Ishikawa (cell line): Measurements from ENCODE around the gene NUCB1.

Source experiments
- CEBPB ChIP-seq: IDR thresholded peaks from 2 replicates; pipeline ENCODE4 v1.6.1; 2012
- CREB1 ChIP-seq: IDR thresholded peaks from 2 replicates; pipeline ENCODE4 v1.6.1; 2012; ENCODE audit warnings: low read depth
- EGR1 ChIP-seq: IDR thresholded peaks from 2 replicates; pipeline ENCODE4 v1.6.1; 2012
- EP300 ChIP-seq: IDR thresholded peaks from 2 replicates; pipeline ENCODE4 v1.6.1; 2012; ENCODE audit warnings: borderline replicate concordance
- FOXM1 ChIP-seq: IDR thresholded peaks from 2 replicates; pipeline ENCODE4 v1.6.1; 2012; ENCODE audit warnings: low read depth, borderline replicate concordance
- NFIC ChIP-seq: IDR thresholded peaks from 2 replicates; pipeline ENCODE4 v1.6.1; 2012
- TAF1 ChIP-seq: IDR thresholded peaks from 2 replicates; pipeline ENCODE4 v1.6.1; 2012; ENCODE audit warnings: low read depth, mild to moderate bottlenecking
- TCF12 ChIP-seq: IDR thresholded peaks from 2 replicates; pipeline ENCODE4 v1.6.1; 2012; ENCODE audit warnings: low read depth
- TEAD4 ChIP-seq: IDR thresholded peaks from 2 replicates; pipeline ENCODE4 v1.6.1; 2012
- YY1 ChIP-seq: IDR thresholded peaks from 2 replicates; pipeline ENCODE4 v1.6.1; 2012; ENCODE audit warnings: low read depth
- ZBTB7A ChIP-seq: IDR thresholded peaks from 2 replicates; pipeline ENCODE4 v1.6.1; 2012; ENCODE audit warnings: low read depth
- TF ChIP-seq, protein P1 (sequence below): IDR thresholded peaks from 2 replicates; pipeline ENCODE4 v1.6.1; 2012
- TF ChIP-seq, protein P2 (sequence below): IDR thresholded peaks from 2 replicates; pipeline ENCODE4 v1.6.1; 2012; ENCODE audit warnings: low read depth, mild to moderate bottlenecking
- TF ChIP-seq, protein P3 (sequence below): IDR thresholded peaks from 2 replicates; pipeline ENCODE4 v1.6.1; 2012

Gene NUCB1

DNA sequence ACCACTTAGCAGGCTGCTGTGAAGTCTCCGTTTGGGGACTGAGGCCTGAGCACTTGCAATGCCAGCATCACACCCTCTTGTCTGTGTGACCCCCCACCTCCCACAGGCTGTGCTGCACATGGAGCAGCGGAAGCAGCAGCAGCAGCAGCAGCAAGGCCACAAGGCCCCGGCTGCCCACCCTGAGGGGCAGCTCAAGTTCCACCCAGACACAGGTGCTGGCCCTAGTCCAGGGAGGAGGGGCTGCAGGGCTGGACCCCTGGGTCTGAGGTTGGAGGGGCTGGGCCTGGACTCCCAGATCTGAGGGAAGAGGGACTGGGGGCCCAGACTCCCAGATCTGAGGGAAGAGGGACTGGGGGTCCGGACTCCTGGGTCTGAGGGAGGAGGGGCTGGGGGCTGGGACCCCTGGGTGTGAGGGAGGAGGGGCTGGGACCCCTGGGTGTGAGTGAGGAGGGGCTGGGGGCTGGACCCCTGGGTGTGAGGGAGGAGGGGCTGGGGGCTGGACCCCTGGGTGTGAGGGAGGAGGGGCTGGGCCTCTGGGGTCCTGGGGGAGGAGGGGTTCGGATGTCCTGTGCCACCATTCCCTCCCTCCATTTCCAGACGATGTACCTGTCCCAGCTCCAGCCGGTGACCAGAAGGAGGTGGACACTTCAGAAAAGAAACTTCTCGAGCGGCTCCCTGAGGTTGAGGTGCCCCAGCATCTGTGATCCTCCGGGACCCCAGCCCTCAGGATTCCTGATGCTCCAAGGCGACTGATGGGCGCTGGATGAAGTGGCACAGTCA, 21.8 kb downstream of the NUCB1 start:
- TF ChIP-seq NFIC: no peak
- TF ChIP-seq TEAD4: no peak
- TF ChIP-seq TCF12: no peak
- TF ChIP-seq, protein P1, sequence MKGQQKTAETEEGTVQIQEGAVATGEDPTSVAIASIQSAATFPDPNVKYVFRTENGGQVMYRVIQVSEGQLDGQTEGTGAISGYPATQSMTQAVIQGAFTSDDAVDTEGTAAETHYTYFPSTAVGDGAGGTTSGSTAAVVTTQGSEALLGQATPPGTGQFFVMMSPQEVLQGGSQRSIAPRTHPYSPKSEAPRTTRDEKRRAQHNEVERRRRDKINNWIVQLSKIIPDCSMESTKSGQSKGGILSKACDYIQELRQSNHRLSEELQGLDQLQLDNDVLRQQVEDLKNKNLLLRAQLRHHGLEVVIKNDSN: no peak
- no peak for TF ChIP-seq FOXM1
- no peak for TF ChIP-seq EP300
- TF ChIP-seq, protein P2, sequence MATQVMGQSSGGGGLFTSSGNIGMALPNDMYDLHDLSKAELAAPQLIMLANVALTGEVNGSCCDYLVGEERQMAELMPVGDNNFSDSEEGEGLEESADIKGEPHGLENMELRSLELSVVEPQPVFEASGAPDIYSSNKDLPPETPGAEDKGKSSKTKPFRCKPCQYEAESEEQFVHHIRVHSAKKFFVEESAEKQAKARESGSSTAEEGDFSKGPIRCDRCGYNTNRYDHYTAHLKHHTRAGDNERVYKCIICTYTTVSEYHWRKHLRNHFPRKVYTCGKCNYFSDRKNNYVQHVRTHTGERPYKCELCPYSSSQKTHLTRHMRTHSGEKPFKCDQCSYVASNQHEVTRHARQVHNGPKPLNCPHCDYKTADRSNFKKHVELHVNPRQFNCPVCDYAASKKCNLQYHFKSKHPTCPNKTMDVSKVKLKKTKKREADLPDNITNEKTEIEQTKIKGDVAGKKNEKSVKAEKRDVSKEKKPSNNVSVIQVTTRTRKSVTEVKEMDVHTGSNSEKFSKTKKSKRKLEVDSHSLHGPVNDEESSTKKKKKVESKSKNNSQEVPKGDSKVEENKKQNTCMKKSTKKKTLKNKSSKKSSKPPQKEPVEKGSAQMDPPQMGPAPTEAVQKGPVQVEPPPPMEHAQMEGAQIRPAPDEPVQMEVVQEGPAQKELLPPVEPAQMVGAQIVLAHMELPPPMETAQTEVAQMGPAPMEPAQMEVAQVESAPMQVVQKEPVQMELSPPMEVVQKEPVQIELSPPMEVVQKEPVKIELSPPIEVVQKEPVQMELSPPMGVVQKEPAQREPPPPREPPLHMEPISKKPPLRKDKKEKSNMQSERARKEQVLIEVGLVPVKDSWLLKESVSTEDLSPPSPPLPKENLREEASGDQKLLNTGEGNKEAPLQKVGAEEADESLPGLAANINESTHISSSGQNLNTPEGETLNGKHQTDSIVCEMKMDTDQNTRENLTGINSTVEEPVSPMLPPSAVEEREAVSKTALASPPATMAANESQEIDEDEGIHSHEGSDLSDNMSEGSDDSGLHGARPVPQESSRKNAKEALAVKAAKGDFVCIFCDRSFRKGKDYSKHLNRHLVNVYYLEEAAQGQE: no peak
- TF ChIP-seq CREB1: no peak
- TF ChIP-seq TAF1: no peak
- TF ChIP-seq ZBTB7A: no peak

DNA sequence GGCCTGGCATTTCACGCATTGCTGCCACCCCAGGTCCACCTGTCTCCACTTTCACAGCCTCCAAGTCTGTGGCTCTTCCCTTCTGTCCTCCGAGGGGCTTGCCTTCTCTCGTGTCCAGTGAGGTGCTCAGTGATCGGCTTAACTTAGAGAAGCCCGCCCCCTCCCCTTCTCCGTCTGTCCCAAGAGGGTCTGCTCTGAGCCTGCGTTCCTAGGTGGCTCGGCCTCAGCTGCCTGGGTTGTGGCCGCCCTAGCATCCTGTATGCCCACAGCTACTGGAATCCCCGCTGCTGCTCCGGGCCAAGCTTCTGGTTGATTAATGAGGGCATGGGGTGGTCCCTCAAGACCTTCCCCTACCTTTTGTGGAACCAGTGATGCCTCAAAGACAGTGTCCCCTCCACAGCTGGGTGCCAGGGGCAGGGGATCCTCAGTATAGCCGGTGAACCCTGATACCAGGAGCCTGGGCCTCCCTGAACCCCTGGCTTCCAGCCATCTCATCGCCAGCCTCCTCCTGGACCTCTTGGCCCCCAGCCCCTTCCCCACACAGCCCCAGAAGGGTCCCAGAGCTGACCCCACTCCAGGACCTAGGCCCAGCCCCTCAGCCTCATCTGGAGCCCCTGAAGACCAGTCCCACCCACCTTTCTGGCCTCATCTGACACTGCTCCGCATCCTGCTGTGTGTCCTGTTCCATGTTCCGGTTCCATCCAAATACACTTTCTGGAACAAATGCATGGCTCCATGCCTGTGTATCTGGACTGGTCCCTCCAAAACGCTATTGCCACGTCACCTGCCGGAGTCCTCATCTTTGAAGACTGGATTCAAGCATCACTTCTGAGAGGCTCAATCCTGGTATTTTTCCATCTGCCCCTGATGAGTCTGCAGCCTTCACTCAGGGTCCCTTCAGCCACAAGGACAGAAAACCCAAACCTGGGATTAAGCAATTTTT, 22.7 kb downstream of the NUCB1 start:
- TF ChIP-seq EP300 (no peak), EGR1 (no peak), TAF1 (no peak), YY1 (no peak), NFIC (no peak), TCF12 (no peak), CEBPB (no peak)
- TF ChIP-seq, protein P1: no peak

DNA sequence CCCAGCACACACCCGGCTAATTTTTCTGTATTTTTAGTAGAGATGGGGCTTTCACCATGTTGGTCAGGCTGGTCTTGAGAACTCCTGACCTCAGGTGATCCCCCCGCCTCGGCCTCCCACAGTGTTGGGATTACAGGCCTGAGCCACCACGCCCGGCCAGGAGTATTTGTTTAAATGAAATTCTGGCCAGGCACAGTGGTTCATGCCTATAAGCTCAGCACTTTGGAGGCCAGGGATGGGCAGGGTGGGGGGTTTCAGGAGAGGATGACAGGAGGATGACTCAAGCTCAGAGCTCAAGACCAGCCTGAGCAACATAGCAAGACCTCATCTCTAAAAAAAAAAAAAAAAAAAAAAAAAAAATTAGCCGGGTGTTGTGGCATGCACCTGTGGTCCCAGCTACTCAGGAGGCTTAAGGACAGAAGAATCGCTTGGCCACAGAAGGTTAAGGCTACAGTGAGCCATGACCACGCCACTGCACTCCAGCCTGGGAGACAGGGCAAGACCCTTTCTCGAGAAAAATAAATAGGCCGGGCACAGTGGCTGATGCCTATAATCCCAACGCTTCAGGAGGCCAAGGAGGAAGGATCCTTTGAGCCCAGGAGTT, 25.2 kb downstream of the NUCB1 start:
- TF ChIP-seq YY1 (no peak), NFIC (no peak), ZBTB7A (no peak), TAF1 (no peak)
- TF ChIP-seq, protein P1: no peak
- TF ChIP-seq, protein P3, sequence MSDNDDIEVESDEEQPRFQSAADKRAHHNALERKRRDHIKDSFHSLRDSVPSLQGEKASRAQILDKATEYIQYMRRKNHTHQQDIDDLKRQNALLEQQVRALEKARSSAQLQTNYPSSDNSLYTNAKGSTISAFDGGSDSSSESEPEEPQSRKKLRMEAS: no peak
- TF ChIP-seq, protein P2: no peak

DNA sequence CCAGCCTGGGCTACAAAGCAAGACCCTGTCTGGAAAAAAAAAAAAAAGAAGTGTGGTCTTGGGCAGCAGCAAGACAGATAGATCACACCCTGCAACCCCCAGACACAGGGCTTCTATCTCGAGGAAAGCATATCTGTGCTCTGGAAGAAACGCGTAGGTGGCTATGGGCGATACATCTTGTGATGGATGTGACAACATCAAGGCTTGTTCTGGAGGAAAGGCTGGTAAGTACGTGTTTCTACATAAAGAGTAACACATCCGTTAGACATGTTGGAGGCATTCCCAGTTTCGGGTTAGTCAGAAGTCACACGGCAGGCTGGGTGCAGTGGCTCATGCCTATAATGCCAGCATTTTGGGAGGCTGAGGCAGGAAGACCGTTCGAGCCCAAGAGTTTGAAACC, 26.8 kb downstream of the NUCB1 start:
- 0 out of 2 replicates have a peak, but pooled peaks have one; percentile 31 for TF ChIP-seq EGR1
- TF ChIP-seq YY1: no peak
- no peak for TF ChIP-seq CEBPB
- no peak for TF ChIP-seq TCF12

DNA sequence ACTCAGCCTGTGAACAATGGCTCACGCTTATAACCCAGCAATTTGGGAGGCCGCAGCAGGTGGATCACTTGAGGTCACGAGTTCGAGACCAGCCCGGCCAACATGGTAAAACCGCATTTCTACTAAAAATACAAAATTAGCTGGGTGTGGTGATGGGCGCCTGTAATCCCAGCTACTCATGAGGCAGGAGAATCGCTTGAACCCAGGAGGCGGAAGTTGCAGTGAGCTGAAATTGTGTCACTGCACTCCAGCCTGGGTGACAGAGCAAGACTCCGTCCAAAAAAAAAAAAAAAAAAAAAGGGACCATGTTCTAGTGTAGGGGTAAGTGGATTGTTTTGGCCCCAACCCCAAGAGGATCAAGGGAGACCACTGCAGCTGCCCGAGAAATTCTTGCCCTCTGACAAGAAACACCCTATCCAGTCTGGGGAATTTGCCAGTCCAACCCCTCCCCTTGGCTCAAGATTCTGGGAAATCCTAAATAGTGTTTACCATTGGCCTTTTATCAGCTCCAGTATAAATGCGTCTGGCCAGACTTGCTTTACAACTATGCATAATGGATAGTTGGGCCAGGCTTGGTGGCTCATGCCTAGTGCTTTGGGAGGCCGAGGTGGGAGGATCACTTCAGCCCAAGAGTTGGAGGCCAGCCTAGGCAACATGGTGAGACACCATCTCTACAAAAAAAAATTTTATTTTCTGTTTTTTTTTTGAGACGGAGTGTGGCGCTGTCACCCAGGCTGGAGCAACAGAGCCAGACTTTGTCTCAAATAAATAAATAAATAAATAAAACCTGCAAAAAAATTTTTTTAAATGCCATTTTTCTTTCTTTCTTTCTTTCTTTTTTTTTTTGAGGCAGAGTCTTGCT, 28.3 kb downstream of the NUCB1 start:
- TF ChIP-seq EP300 (no peak), CEBPB (no peak), NFIC (no peak), TAF1 (no peak), FOXM1 (no peak), CREB1 (no peak), TEAD4 (no peak)
- TF ChIP-seq, protein P2: no peak
- TF ChIP-seq, protein P3: no peak
